Activated CD4-positive, alpha-beta T cell treated with anti-CD3 and anti-CD28 coated beads for 36 hours (primary cell): Measurements from ENCODE around the gene ZNF414. TPM values are rescaled to one million over a fixed set of nuclear protein-coding genes. Genes with fewer than 3 reads are reported as not detected.

Source experiments
- ATAC-seq: fragments of 200-7000 bp; cut with Tn5 transposase; one replicate; pipeline ENCODE4 v1.10.0; 2021; ENCODE audit warnings: mild to moderate bottlenecking, moderate library complexity
- CTCF ChIA-PET: fragments of 350-600 bp; sonication (Branson Sonifier 250); formaldehyde crosslinking; loops from one replicate; lab custom pipeline; 2021; ENCODE audit warnings: antibody characterized with exemption; lab: Charles Lee
- POLR2A ChIA-PET: fragments of 350-600 bp; sonication (Branson Sonifier 250); formaldehyde crosslinking; loops from one replicate; lab custom pipeline; 2021; ENCODE audit warnings: antibody characterized with exemption, inconsistent platforms; lab: Charles Lee
- DNase-seq: peaks from one replicate; pipeline ENCODE4 v3.0.0-alpha.2; 2020
- H3K27ac Mint-ChIP-seq: one replicate; pipeline ENCODE4 v1.8.0; 2021; ENCODE audit warnings: mixed read lengths
- H3K27me3 Mint-ChIP-seq: one replicate; pipeline ENCODE4 v1.8.0; 2021; ENCODE audit warnings: mixed read lengths
- H3K36me3 Mint-ChIP-seq: one replicate; pipeline ENCODE4 v1.8.0; 2021; ENCODE audit warnings: low read depth, mixed read lengths
- H3K4me1 Mint-ChIP-seq: one replicate; pipeline ENCODE4 v1.8.0; 2021; ENCODE audit warnings: mixed read lengths
- H3K4me3 Mint-ChIP-seq: one replicate; pipeline ENCODE4 v1.8.0; 2021; ENCODE audit warnings: mild to moderate bottlenecking, moderate library complexity, mixed read lengths
- H3K9me3 Mint-ChIP-seq: one replicate; pipeline ENCODE4 v1.8.0; 2021; ENCODE audit warnings: low read depth, mixed read lengths
- intact Hi-C, 2 experiments: fragments of 100-400 bp; cut with DNase I in 1 of 2; cut with micrococcal nuclease in 1 of 2; formaldehyde crosslinking; loops; one replicate each; pipeline versions ENCODE4 v1.14.2 to v1.15.1; 2022 to 2024; cut with DNase I, micrococcal nuclease
- total RNA-seq, 2 experiments: library from RNA; stranded (reverse); gene quantifications; one replicate each; pipeline ENCODE4 v1.2.3, GENCODE V29; 2021

ZNF414 gene
- total RNA-seq, 2 experiments from 2014 or later = 21.0 to 23.7 TPM

GRCh38 chr19:8536282-8536681 is 22.3 kb upstream of the ZNF414 start:
- ATAC-seq (no peak), DNase-seq (no peak)
- H3K4me3 Mint-ChIP-seq = no peak overlapping the region
- H3K4me1 Mint-ChIP-seq = no peaks in the 10 kb centered on the region
- no peaks in the 10 kb centered on the region for H3K27me3 Mint-ChIP-seq
- H3K9me3 Mint-ChIP-seq = no peaks in the 10 kb centered on the region
- H3K36me3 Mint-ChIP-seq = peaks cover 2% of the 10 kb centered on the region
- CTCF ChIA-PET = no interaction called here
- POLR2A ChIA-PET = no interaction called here
- intact Hi-C loops = no loop called here
- peak overlapping the region; percentile 13 for H3K27ac Mint-ChIP-seq

- DNase-seq (no peak), ATAC-seq (no peak)
- ChIA-PET CTCF (no interaction called here), POLR2A (no interaction called here)
- H3K27ac Mint-ChIP-seq = no peak overlapping the region
- H3K4me3 Mint-ChIP-seq = no peak overlapping the region
- no peaks in the 10 kb centered on the region for H3K27me3 Mint-ChIP-seq
- intact Hi-C loops = no loop called here
- H3K4me1 Mint-ChIP-seq = peaks cover 5% of the 10 kb centered on the region
- peaks cover 11% of the 10 kb centered on the region for H3K36me3 Mint-ChIP-seq
- no peaks in the 10 kb centered on the region for H3K9me3 Mint-ChIP-seq
Measured at GRCh38 chr19:8532225-8532624, 18.3 kb upstream of the ZNF414 start.

- Mint-ChIP-seq H3K4me3 (no peak overlapping the region), H3K4me1 (peaks cover 5% of the 10 kb centered on the region), H3K27me3 (no peaks in the 10 kb centered on the region), H3K9me3 (no peaks in the 10 kb centered on the region), H3K27ac (no peak overlapping the region), H3K36me3 (peaks cover 14% of the 10 kb centered on the region)
- intact Hi-C loops = no loop called here
- ChIA-PET CTCF (no interaction called here), POLR2A (no interaction called here)
- no peak for ATAC-seq
- DNase-seq = no peak
Measured at GRCh38 chr19:8531470-8531869, 17.5 kb upstream of the ZNF414 start.

GRCh38 chr19:8530061-8530679 is 16.2 kb upstream of the ZNF414 start:
- DNase-seq = no peak
- Mint-ChIP-seq H3K9me3 (no peaks in the 10 kb centered on the region), H3K27ac (no peak overlapping the region), H3K27me3 (no peaks in the 10 kb centered on the region), H3K4me3 (no peak overlapping the region), H3K4me1 (peaks cover 5% of the 10 kb centered on the region), H3K36me3 (peaks cover 13% of the 10 kb centered on the region)
- intact Hi-C loops = no loop called here
- POLR2A ChIA-PET = no interaction called here
- ATAC-seq = no peak
- CTCF ChIA-PET = no interaction called here

GRCh38 chr19:8529369-8530006 is 15.5 kb upstream of the ZNF414 start:
- no peak overlapping the region for H3K4me3 Mint-ChIP-seq
- POLR2A ChIA-PET = no interaction called here
- DNase-seq = no peak
- peaks cover 5% of the 10 kb centered on the region for H3K4me1 Mint-ChIP-seq
- no peak overlapping the region for H3K27ac Mint-ChIP-seq
- no peak for ATAC-seq
- H3K27me3 Mint-ChIP-seq = no peaks in the 10 kb centered on the region
- H3K36me3 Mint-ChIP-seq = peaks cover 13% of the 10 kb centered on the region
- CTCF ChIA-PET = no interaction called here
- intact Hi-C loops = no loop called here
- H3K9me3 Mint-ChIP-seq = no peaks in the 10 kb centered on the region

GRCh38 chr19:8528500-8528899 is 14.5 kb upstream of the ZNF414 start:
- POLR2A ChIA-PET = no interaction called here
- Mint-ChIP-seq H3K4me1 (peaks cover 5% of the 10 kb centered on the region), H3K36me3 (peaks cover 13% of the 10 kb centered on the region), H3K9me3 (no peaks in the 10 kb centered on the region), H3K4me3 (no peak overlapping the region), H3K27ac (no peak overlapping the region), H3K27me3 (no peaks in the 10 kb centered on the region)
- intact Hi-C loops = no loop called here
- CTCF ChIA-PET = no interaction called here
- no peak for ATAC-seq
- no peak for DNase-seq

- H3K4me3 Mint-ChIP-seq = no peak overlapping the region
- POLR2A ChIA-PET = no interaction called here
- ATAC-seq = no peak
- intact Hi-C loops = no loop called here
- H3K36me3 Mint-ChIP-seq = peaks cover 13% of the 10 kb centered on the region
- no peaks in the 10 kb centered on the region for H3K9me3 Mint-ChIP-seq
- H3K4me1 Mint-ChIP-seq = peaks cover 5% of the 10 kb centered on the region
- CTCF ChIA-PET = no interaction called here
- no peak overlapping the region for H3K27ac Mint-ChIP-seq
- no peaks in the 10 kb centered on the region for H3K27me3 Mint-ChIP-seq
- DNase-seq = no peak
Measured at GRCh38 chr19:8526345-8527091, 12.6 kb upstream of the ZNF414 start.

- POLR2A ChIA-PET = no interaction called here
- H3K4me1 Mint-ChIP-seq = peaks cover 5% of the 10 kb centered on the region
Measured at GRCh38 chr19:8525401-8525684, 11.4 kb upstream of the ZNF414 start.

GRCh38 chr19:8519388-8519787 is 5.4 kb upstream of the ZNF414 start:
- Mint-ChIP-seq H3K36me3 (no peaks in the 10 kb centered on the region), H3K4me1 (peaks cover 38% of the 10 kb centered on the region), H3K9me3 (no peaks in the 10 kb centered on the region), H3K4me3 (no peak overlapping the region), H3K27ac (no peak overlapping the region), H3K27me3 (no peaks in the 10 kb centered on the region)
- CTCF ChIA-PET = interaction anchor here (0.6 to 1.9 kb wide), 6 partner anchors 14 to 60 kb away, joined by 3 to 11 read pairs (median 4); no protein-coding TSS in a partner anchor
- DNase-seq (no peak), ATAC-seq (no peak)
- intact Hi-C loops = loop anchor here in 1 of 2 experiments (5.0 kb wide), 1 partner anchor 58 kb away; the partner anchor contains the start of gene MYO1F
- POLR2A ChIA-PET = no interaction called here

More at GRCh38 chr19:8525401-8525684, 11.4 kb upstream of the ZNF414 start:
- intact Hi-C loops = no loop called here
- CTCF ChIA-PET = no interaction called here
- DNase-seq (no peak), ATAC-seq (no peak)
- Mint-ChIP-seq H3K36me3 (peaks cover 13% of the 10 kb centered on the region), H3K27me3 (no peaks in the 10 kb centered on the region), H3K9me3 (no peaks in the 10 kb centered on the region), H3K4me3 (no peak overlapping the region), H3K27ac (no peak overlapping the region)

- DNase-seq (no peak), ATAC-seq (no peak)
- Mint-ChIP-seq H3K9me3 (no peaks in the 10 kb centered on the region), H3K4me3 (no peak overlapping the region), H3K36me3 (no peaks in the 10 kb centered on the region), H3K4me1 (peaks cover 41% of the 10 kb centered on the region), H3K27me3 (no peaks in the 10 kb centered on the region), H3K27ac (peak overlapping the region; percentile 95)
- ChIA-PET CTCF (interaction anchor here (0.6 to 2.0 kb wide), 6 partner anchors 13 to 63 kb away, joined by 3 to 11 read pairs (median 4); no protein-coding TSS in a partner anchor), POLR2A (no interaction called here)
- intact Hi-C loops = loop anchor here in 1 of 2 experiments (5.0 kb wide), 1 partner anchor 59 kb away; the partner anchor contains the start of gene MYO1F
Measured at GRCh38 chr19:8518536-8518935, 4.6 kb upstream of the ZNF414 start.

GRCh38 chr19:8517551-8518442 is 3.8 kb upstream of the ZNF414 start:
- ChIA-PET POLR2A (interaction anchor here (0.6 kb wide), 1 partner anchor 55 kb away, joined by 3 read pairs; no protein-coding TSS in a partner anchor), CTCF (interaction anchor here (0.6 to 2.0 kb wide), 4 partner anchors 20 to 64 kb away, joined by 3 to 11 read pairs (median 4); no protein-coding TSS in a partner anchor)
- Mint-ChIP-seq H3K27me3 (no peaks in the 10 kb centered on the region), H3K4me3 (peak overlapping the region; percentile 32), H3K4me1 (peaks cover 47% of the 10 kb centered on the region), H3K27ac (peak overlapping the region; percentile 95), H3K36me3 (no peaks in the 10 kb centered on the region), H3K9me3 (no peaks in the 10 kb centered on the region)
- intact Hi-C loops = loop anchor here in 1 of 2 experiments (5.0 kb wide), 1 partner anchor 60 kb away; the partner anchor contains the start of gene MYO1F
- DNase-seq (peak; percentile 56), ATAC-seq (no peak)
